GM23338 (cell line): ENCODE data around the gene PTGDS. TPM values are rescaled to one million over a fixed set of nuclear protein-coding genes. Genes with fewer than 3 reads are reported as not detected.
A peak's percentile ranks its signal among the peaks of the same experiment; 100 is the strongest.

Source experiments
- ATAC-seq: fragments of 200-7000 bp; cut with Tn5 transposase; 3 replicates; pipeline ENCODE4 v1.9.1; 2020
- DNase-seq: peaks from one replicate; pipeline ENCODE4 v3.0.0-alpha.2; 2015; ENCODE audit warnings: low spot score
- H2AFZ ChIP-seq: fragments of 200-600 bp; sonication (generic); 2 replicates; pipeline ENCODE4 v1.8.0; 2016; ENCODE audit warnings: antibody characterized with exemption, mild to moderate bottlenecking, moderate library complexity
- H3F3A ChIP-seq: fragments of 200-600 bp; sonication (generic); replicated peaks from 2 replicates; pipeline ENCODE4 v1.8.0; 2017; ENCODE audit warnings: antibody characterized with exemption, mixed run types, low read depth
- H3K27ac ChIP-seq: fragments of 200-600 bp; sonication (generic); 2 replicates; pipeline ENCODE4 v1.6.1; 2016; ENCODE audit warnings: low read depth
- H3K27me3 ChIP-seq: fragments of 200-600 bp; sonication (generic); 2 replicates; pipeline ENCODE4 v1.8.0; 2016; ENCODE audit warnings: mild to moderate bottlenecking, mixed run types, moderate library complexity; ENCODE audit not compliant: insufficient read depth
- H3K36me3 ChIP-seq: fragments of 200-600 bp; sonication (generic); 2 replicates; pipeline ENCODE4 v1.8.0; 2016; ENCODE audit warnings: mild to moderate bottlenecking; ENCODE audit not compliant: insufficient read depth
- H3K4me1 ChIP-seq: fragments of 200-600 bp; sonication (generic); 2 replicates; pipeline ENCODE4 v1.8.0; 2016; ENCODE audit warnings: mild to moderate bottlenecking, moderate library complexity; ENCODE audit not compliant: insufficient read depth
- H3K4me2 ChIP-seq: fragments of 200-600 bp; sonication (generic); 2 replicates; pipeline ENCODE4 v1.7.1; 2017; ENCODE audit warnings: mixed run types
- H3K4me3 ChIP-seq: fragments of 200-600 bp; sonication (generic); 2 replicates; pipeline ENCODE4 v1.6.1; 2016; ENCODE audit warnings: mixed run types
- H3K79me2 ChIP-seq: fragments of 200-600 bp; sonication (generic); replicated peaks from 2 replicates; pipeline ENCODE4 v1.8.0; 2017; ENCODE audit warnings: mild to moderate bottlenecking; ENCODE audit not compliant: insufficient read depth
- H3K9me2 ChIP-seq: fragments of 200-600 bp; sonication (generic); 2 replicates; pipeline ENCODE4 v1.8.0; 2017; ENCODE audit not compliant: insufficient read depth
- H4K20me1 ChIP-seq: fragments of 200-600 bp; sonication (generic); replicated peaks from 2 replicates; pipeline ENCODE4 v1.8.0; 2017; ENCODE audit warnings: mild to moderate bottlenecking; ENCODE audit not compliant: insufficient read depth
- H3K27ac Mint-ChIP-seq: 2 replicates; pipeline ENCODE4 v1.8.0; 2020; ENCODE audit warnings: inconsistent platforms, mild to moderate bottlenecking, moderate library complexity, mixed read lengths
- H3K27me3 Mint-ChIP-seq: 3 replicates; pipeline ENCODE4 v1.8.0; 2022; ENCODE audit warnings: low read depth, mild to moderate bottlenecking, moderate library complexity, mixed read lengths, inconsistent platforms; ENCODE audit not compliant: insufficient read depth, poor library complexity
- H3K36me3 Mint-ChIP-seq: 3 replicates; pipeline ENCODE4 v1.8.0; 2021; ENCODE audit warnings: low read depth, mild to moderate bottlenecking, inconsistent platforms, moderate library complexity, mixed read lengths
- H3K4me1 Mint-ChIP-seq: 3 replicates; pipeline ENCODE4 v1.8.0; 2020; ENCODE audit warnings: mild to moderate bottlenecking, inconsistent platforms, mixed read lengths
- H3K4me3 Mint-ChIP-seq: 3 replicates; pipeline ENCODE4 v1.8.0; 2021; ENCODE audit warnings: moderate library complexity, mild to moderate bottlenecking, inconsistent platforms, mixed read lengths
- H3K9me3 Mint-ChIP-seq: 3 replicates; pipeline ENCODE4 v1.8.0; 2020; ENCODE audit warnings: moderate library complexity, mild to moderate bottlenecking, inconsistent platforms, mixed read lengths
- CREB1 ChIP-seq: fragments of 250-450 bp; sonication (Bioruptor Pico); IDR thresholded peaks from 2 replicates; pipeline ENCODE4 v1.5.0; 2020; ENCODE audit warnings: low read depth, mild to moderate bottlenecking, moderate library complexity
- EZH2phosphoT487 ChIP-seq: fragments of 200-600 bp; sonication (generic); IDR thresholded peaks from one replicate; pipeline ENCODE4 v1.8.1; 2018; ENCODE audit warnings: antibody characterized with exemption; ENCODE audit not compliant: unreplicated experiment
- JUNB ChIP-seq: IDR thresholded peaks from one replicate; pipeline ENCODE4 v1.6.1; 2016; ENCODE audit warnings: antibody characterized with exemption; ENCODE audit not compliant: unreplicated experiment
- NANOG ChIP-seq: IDR thresholded peaks from 2 replicates; pipeline ENCODE4 v1.6.1; 2016; ENCODE audit warnings: antibody characterized with exemption, borderline replicate concordance
- STAT1 ChIP-seq: IDR thresholded peaks from one replicate; pipeline ENCODE4 v1.6.1; 2016; ENCODE audit warnings: antibody characterized with exemption; ENCODE audit not compliant: unreplicated experiment
- ZNF114 ChIP-seq: fragments of 250-450 bp; sonication (Bioruptor Pico); IDR thresholded peaks from 2 replicates; pipeline ENCODE4 v1.5.0; 2020; ENCODE audit warnings: mild to moderate bottlenecking, moderate library complexity
- ZNF331 ChIP-seq: fragments of 250-450 bp; sonication (Bioruptor Pico); IDR thresholded peaks from 2 replicates; pipeline ENCODE4 v1.5.0; 2020; ENCODE audit warnings: low read depth, mild to moderate bottlenecking, moderate library complexity
- polyA plus RNA-seq: library from polyadenylated mRNA; unstranded; fragments of >200 nt; fragmentation: Nextera tagmentation; extraction: Ambion mirVana; gene quantifications from 2 replicates; pipeline ENCODE4 v1.2.1, GENCODE V29; 2016
- total RNA-seq: library from RNA; depleted of rRNA; stranded (reverse); fragments of >200 nt; shearing (Covaris generic); gene quantifications from 2 replicates; pipeline ENCODE4 v1.2.3, GENCODE V29; 2014
- TF ChIP-seq, protein P1 (sequence below): IDR thresholded peaks from 2 replicates; pipeline ENCODE4 v1.6.1; 2016; ENCODE audit warnings: antibody characterized with exemption

The PTGDS gene
- total and polyA plus RNA-seq, 2 experiments from 2014 or later: 1.9 to 3.1 TPM

DNA sequence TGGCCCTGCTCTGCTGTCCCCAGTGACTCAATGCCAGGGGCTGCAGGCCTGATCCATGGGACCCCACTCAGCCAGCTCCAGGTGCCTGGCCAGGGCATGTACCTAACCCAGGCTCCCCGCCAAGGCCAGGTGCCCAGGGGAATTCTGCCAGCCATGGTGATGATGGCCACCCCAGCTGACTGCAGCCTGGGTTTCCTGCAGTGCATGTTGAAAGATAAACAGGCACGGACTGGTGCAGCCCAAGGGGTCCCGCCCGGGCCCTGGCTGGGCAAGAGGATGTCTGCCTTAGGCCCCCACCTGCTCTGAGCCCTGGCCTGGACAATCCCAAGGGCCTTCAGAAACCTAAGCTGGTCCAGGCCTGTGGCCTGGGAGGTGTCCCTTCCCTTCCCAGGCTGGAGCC, 49.5 kb downstream of the PTGDS start:
- no peak overlapping the region for H3K27ac ChIP-seq
- peaks cover 21% of the 10 kb centered on the region for H3K27me3 ChIP-seq
- H3K9me2 ChIP-seq: no peaks in the 10 kb centered on the region
- Mint-ChIP-seq H3K27me3 (peaks cover 27% of the 10 kb centered on the region), H3K4me3 (no peak overlapping the region; the same call in 2 of the 3 replicates), H3K9me3 (no peaks in the 10 kb centered on the region), H3K4me1 (no peaks in the 10 kb centered on the region; the same call in 2 of the 3 replicates), H3K27ac (no peak overlapping the region), H3K36me3 (no peaks in the 10 kb centered on the region)
- H3K4me3 ChIP-seq: peak overlapping the region; percentile 57; the same call in 1 of the 2 replicates
- no peak for TF ChIP-seq EZH2phosphoT487
- ATAC-seq (no peak), DNase-seq (no peak)
- no peaks in the 10 kb centered on the region for H3K36me3 ChIP-seq
- 0 out of 2 replicates have a peak, but pooled peaks cover 6% of the 10 kb centered on the region for H3F3A ChIP-seq
- peaks cover 7% of the 10 kb centered on the region; the same call in 1 of the 2 replicates for H3K4me1 ChIP-seq
- H4K20me1 ChIP-seq: no peaks in the 10 kb centered on the region
- H3K4me2 ChIP-seq: no peak overlapping the region; the same call in 1 of the 2 replicates
- H2AFZ ChIP-seq: no peak overlapping the region
- no peaks in the 10 kb centered on the region for H3K79me2 ChIP-seq

DNA sequence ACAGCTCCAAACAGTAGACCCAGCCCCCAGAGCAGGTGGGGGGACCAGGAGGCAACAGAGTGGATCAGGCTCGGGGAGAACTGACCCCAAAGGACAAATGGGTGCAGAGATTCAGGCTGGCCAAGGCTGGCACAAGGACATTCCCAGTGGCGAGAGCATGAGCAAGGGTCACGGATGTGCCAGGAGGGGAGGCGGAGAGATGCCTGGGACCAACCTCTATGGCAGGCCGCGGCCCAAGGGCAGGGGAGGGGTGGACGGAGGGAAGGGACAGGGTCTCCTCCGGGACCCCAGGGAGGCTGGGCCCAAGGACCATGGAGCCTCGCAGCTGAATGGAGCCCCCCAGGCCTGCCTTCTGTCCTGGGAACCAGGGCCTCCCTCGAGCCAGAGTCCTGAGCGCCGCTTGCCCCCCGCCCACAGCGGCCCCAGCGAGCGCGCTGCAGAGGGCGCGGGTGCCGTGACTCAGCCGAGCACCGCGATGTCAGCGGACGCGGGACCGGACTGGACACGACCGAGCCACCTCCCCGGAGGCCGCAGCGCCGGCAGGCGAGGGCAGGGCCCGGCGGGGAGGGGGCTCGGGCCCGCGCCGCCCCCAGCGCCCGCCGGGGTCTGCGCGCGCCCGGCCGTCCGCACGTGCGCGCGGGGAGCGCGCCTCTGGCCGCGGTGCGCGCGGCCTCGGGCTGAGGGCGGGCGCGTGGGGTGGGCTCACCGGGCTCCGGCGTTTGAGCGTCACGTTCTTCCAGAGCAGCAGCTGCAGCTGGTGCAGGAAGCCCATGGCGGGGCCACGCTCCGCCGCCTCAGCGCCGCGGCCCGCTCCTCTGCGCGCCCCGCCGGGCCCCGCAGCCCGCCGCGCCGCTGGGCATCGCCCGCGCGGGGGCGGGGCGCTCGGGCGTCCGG, 50.3 kb downstream of the PTGDS start, which contains the start of gene ABCA2:
TSS of gene ABCA2 (minus strand) at position 869 of the 894 bp plus-strand sequence. CDS start at position 772, 97 bp downstream.
- no peak within 1 kb of the TSS for H3K27ac Mint-ChIP-seq
- no peaks in the 10 kb centered on the region for H4K20me1 ChIP-seq
- H3K27ac ChIP-seq: no peak within 1 kb of the TSS
- H3K36me3 ChIP-seq: no peaks in the 10 kb centered on the region
- H3K4me3 ChIP-seq: peak within 1 kb of the TSS; percentile 75
- H3K36me3 Mint-ChIP-seq: no peaks in the 10 kb centered on the region
- peaks cover 27% of the 10 kb centered on the region for H3K27me3 Mint-ChIP-seq
- DNase-seq (peak; percentile 48), ATAC-seq (peak; percentile 1; the same call in 1 of the 3 replicates)
- H3K27me3 ChIP-seq: peaks cover 21% of the 10 kb centered on the region
- H3K79me2 ChIP-seq: no peaks in the 10 kb centered on the region
- H3K4me1 ChIP-seq: 0 out of 2 replicates have a peak, but pooled peaks cover 3% of the 10 kb centered on the region
- H3K9me2 ChIP-seq: no peaks in the 10 kb centered on the region
- 0 out of 2 replicates have a peak, but pooled peaks cover 3% of the 10 kb centered on the region for H3F3A ChIP-seq
- peak within 1 kb of the TSS; percentile 86 for H3K4me2 ChIP-seq
- peak within 1 kb of the TSS; percentile 75 for H3K4me3 Mint-ChIP-seq
- H3K9me3 Mint-ChIP-seq: no peaks in the 10 kb centered on the region
- TF ChIP-seq ZNF114 (CRISPR knock-in tag): no peak
- TF ChIP-seq CREB1: no peak
- no peak for TF ChIP-seq STAT1
- TF ChIP-seq JUNB: no peak
- no peak for TF ChIP-seq ZNF331
- TF ChIP-seq, protein P1, sequence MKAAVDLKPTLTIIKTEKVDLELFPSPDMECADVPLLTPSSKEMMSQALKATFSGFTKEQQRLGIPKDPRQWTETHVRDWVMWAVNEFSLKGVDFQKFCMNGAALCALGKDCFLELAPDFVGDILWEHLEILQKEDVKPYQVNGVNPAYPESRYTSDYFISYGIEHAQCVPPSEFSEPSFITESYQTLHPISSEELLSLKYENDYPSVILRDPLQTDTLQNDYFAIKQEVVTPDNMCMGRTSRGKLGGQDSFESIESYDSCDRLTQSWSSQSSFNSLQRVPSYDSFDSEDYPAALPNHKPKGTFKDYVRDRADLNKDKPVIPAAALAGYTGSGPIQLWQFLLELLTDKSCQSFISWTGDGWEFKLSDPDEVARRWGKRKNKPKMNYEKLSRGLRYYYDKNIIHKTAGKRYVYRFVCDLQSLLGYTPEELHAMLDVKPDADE: no peak
- no peak for TF ChIP-seq NANOG
- peak within 1 kb of the TSS; percentile 90 for H2AFZ ChIP-seq
- no peaks in the 10 kb centered on the region; the same call in 2 of the 3 replicates for H3K4me1 Mint-ChIP-seq
